IPS-15b (cell line): Measurements from ENCODE around the gene THRB.

Experiments used
- H3K27me3 ChIP-seq: one replicate; pipeline ENCODE4 v1.6.1; 2013; ENCODE audit warnings: low read length; ENCODE audit not compliant: control insufficient read depth, insufficient read depth
- H3K36me3 ChIP-seq: one replicate; pipeline ENCODE4 v1.6.1; 2013; ENCODE audit warnings: low read length; ENCODE audit not compliant: control insufficient read depth, insufficient read depth
- H3K4me1 ChIP-seq: one replicate; pipeline ENCODE4 v1.6.1; 2013; ENCODE audit warnings: mild to moderate bottlenecking, low read length; ENCODE audit not compliant: control insufficient read depth, insufficient read depth
- H3K4me3 ChIP-seq: one replicate; pipeline ENCODE4 v1.5.1; 2013; ENCODE audit warnings: low read depth, low read length
- H3K9ac ChIP-seq: one replicate; pipeline ENCODE4 v1.6.1; 2013; ENCODE audit warnings: low read depth, mild to moderate bottlenecking, low read length
- H3K9me3 ChIP-seq: one replicate; pipeline ENCODE4 v1.6.1; 2013; ENCODE audit warnings: mild to moderate bottlenecking, low read length; ENCODE audit not compliant: control insufficient read depth, insufficient read depth

Gene THRB

GRCh38 chr3:24162929-24163328 lies 331.7 kb downstream of the THRB start:
- Histone ChIP-seq H3K9ac (no peak overlapping the region), H3K9me3 (no peaks in the 10 kb centered on the region), H3K4me3 (no peak overlapping the region), H3K4me1 (peaks cover 16% of the 10 kb centered on the region), H3K27me3 (no peaks in the 10 kb centered on the region), H3K36me3 (no peaks in the 10 kb centered on the region)

DNA sequence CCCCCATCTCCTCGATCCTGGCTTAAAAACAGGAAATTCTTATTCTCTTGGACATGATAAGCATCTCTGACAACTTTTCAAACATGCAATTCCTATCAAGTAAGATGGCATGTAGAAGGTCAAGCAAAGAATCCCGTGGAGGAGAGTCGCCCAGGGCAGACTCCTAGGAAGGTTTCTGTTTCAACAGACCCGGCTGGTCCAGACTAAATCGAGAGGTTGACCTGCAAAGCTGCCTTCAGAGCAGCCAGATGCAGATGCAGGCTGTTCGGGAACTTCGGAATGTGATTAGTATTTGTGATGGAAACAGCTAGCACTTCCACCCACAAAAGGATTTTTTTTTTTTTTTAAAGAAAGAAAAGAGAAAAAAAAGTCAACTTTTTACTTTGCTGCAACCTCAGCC lies 332.8 kb downstream of the THRB start:
- Histone ChIP-seq H3K27me3 (no peaks in the 10 kb centered on the region), H3K9ac (no peak overlapping the region), H3K4me1 (peaks cover 16% of the 10 kb centered on the region), H3K36me3 (no peaks in the 10 kb centered on the region), H3K9me3 (no peaks in the 10 kb centered on the region), H3K4me3 (no peak overlapping the region)

GRCh38 chr3:24160424-24161095 lies 334.1 kb downstream of the THRB start:
- Histone ChIP-seq H3K4me1 (peaks cover 10% of the 10 kb centered on the region), H3K9ac (no peak overlapping the region), H3K9me3 (no peaks in the 10 kb centered on the region), H3K27me3 (no peaks in the 10 kb centered on the region), H3K36me3 (no peaks in the 10 kb centered on the region), H3K4me3 (no peak overlapping the region)

DNA sequence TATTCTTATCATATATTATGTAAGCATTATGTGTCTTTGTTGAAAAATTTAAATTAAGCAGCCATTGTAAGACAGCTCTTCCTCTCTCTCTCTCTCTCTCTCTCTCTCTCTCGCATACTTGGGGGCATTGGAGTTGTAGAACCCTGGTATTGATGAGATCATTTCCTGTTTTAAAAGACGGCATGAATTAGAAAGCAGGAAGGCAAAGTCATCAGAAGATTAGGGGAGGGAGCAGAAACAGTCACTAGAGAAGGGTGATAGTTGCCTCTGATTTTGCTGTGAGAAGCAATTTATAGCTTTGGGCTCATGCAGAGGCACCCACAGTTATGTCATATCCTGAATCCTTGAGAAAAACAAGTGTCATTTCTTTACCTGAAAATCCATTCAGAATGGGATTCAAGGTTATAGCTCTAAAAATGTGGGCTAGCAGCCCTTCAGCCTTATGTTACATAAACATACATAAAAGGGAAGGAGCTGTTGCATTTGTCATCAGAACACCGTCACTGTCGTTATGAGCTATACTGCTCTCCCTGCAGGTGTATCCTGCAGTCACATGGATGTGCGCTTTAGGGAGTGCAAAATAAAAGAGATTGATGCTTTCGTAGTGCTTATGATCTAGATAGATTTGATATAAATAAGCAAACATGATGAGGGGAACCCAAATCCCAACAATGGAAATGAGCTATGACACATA lies 335.7 kb downstream of the THRB start:
- Histone ChIP-seq H3K4me1 (peaks cover 10% of the 10 kb centered on the region), H3K4me3 (no peak overlapping the region), H3K27me3 (no peaks in the 10 kb centered on the region), H3K36me3 (no peaks in the 10 kb centered on the region), H3K9ac (no peak overlapping the region), H3K9me3 (no peaks in the 10 kb centered on the region)

DNA sequence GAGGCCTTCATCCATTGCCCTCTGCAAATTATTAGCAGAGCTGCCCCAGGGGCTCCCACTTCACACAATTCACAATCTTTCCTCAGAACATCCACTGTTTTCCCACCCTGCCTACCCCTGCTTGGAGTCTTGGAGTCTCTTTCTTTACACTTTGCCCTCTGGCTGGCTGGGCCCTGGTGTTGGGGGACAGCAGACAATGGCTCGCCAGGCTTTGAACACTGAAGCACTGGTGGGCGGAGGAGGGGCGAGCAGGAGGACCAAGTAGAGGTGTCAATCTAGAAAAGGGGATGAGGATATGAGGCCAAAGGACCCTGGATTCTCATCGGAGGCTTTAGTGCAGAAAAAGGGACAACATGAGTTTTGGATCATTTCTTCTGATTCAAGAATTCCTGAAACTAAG lies 337.5 kb downstream of the THRB start:
- no peak overlapping the region for H3K9ac ChIP-seq
- H3K4me1 ChIP-seq, result peaks cover 7% of the 10 kb centered on the region
- H3K9me3 ChIP-seq, result no peaks in the 10 kb centered on the region
- H3K4me3 ChIP-seq, result no peak overlapping the region
- H3K36me3 ChIP-seq, result no peaks in the 10 kb centered on the region
- no peaks in the 10 kb centered on the region for H3K27me3 ChIP-seq

DNA sequence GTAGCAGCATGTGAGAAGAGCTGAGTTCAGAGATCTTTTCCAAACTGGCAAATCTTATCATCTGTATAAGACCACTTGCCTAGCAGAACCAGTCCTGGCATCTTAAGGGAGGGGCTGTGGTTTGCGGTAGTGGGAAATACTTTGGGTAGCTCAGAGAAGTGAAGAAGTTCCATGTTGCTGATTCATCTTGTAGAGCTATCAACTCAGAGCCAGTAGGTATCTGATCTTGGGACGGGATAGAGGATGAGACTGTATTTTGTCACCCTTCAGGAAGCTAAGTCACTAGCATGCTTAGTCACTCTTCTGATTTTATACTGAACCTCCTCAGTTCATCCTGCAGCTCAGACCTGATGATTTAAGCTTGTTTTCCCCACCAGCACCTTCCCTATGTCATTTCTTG lies 338.2 kb downstream of the THRB start:
- Histone ChIP-seq H3K4me1 (peaks cover 7% of the 10 kb centered on the region), H3K4me3 (no peak overlapping the region), H3K9ac (no peak overlapping the region), H3K9me3 (no peaks in the 10 kb centered on the region), H3K36me3 (no peaks in the 10 kb centered on the region), H3K27me3 (no peaks in the 10 kb centered on the region)

GRCh38 chr3:24155276-24155675 lies 339.4 kb downstream of the THRB start:
- H3K27me3 ChIP-seq, result no peaks in the 10 kb centered on the region
- H3K4me1 ChIP-seq, result no peaks in the 10 kb centered on the region
- no peaks in the 10 kb centered on the region for H3K9me3 ChIP-seq
- no peak overlapping the region for H3K9ac ChIP-seq
- H3K4me3 ChIP-seq, result no peak overlapping the region
- H3K36me3 ChIP-seq, result no peaks in the 10 kb centered on the region

GRCh38 chr3:24154781-24155180 lies 339.9 kb downstream of the THRB start:
- H3K4me1 ChIP-seq, result no peaks in the 10 kb centered on the region
- no peak overlapping the region for H3K9ac ChIP-seq
- no peaks in the 10 kb centered on the region for H3K27me3 ChIP-seq
- H3K4me3 ChIP-seq, result no peak overlapping the region
- H3K9me3 ChIP-seq, result no peaks in the 10 kb centered on the region
- H3K36me3 ChIP-seq, result no peaks in the 10 kb centered on the region

DNA sequence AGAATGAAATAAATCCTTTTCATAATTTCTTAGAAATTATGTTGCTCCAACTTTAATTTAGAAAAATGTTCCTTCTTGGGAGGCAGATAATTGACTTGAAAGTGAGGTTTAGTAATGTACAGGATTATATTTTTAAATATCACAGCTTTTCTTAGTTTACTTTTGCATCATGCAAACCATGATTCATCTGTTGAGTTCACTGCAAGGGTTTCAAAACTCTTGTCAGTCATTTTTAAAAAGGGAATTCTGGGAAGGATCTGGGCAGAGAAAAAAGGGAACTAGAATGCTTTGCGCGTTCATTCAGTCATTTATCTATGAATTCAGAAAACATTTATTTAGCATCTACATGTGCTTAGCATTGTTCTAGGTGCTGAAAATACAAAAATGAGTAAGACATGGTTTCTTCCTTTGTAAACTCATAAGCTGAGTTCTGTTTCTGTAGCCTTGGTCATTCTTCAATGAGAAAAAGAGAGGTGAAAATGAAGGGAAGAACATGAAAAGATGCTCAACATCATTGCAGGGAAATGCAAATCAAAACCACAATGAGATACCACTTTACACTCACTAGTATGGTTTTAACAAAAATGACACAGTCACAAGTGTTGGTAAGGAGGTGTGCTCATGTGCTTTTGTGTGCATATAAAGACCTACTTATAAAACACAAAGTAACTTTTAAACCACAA lies 340.5 kb downstream of the THRB start:
- Histone ChIP-seq H3K27me3 (no peaks in the 10 kb centered on the region), H3K36me3 (no peaks in the 10 kb centered on the region), H3K9me3 (no peaks in the 10 kb centered on the region), H3K4me1 (no peaks in the 10 kb centered on the region), H3K9ac (no peak overlapping the region), H3K4me3 (no peak overlapping the region)

DNA sequence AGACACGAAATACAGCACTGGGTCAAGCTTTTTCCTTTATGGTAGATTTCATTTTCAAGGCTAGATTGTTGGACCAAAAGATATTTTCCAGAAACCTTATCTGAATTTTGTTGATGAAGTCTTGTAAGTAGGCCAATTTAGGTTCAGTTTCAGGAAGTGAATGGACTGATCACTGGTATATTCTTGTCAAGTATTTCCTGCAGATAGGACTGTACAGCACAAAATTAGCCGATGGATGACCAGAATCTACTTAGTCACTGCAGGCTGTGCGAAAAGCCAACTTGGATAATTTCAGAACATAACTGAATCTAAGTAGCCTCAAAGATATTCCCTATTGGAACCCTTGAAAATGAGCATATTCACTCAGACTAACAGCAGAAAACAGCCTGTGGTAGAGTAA lies 343.1 kb downstream of the THRB start:
- no peaks in the 10 kb centered on the region for H3K27me3 ChIP-seq

DNA sequence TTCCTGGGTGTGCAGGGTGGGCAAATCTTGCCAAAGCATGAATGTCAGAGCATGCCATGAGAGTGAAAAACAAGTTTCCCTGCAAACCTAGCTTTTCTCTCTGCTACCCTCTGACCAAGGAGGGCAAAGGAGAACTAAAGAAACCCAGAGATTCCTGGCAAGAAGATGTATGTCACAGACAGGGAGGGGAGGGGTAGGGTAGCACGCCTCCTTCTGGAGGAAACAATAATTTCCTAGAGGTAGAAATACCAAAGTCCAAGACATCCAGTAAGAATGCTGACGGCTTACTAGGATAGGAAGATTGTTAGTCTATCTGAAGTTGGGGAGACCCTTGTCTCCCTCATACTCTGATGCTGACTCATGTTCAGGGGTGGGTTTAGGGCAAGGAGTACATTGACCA lies 345.6 kb downstream of the THRB start:
- Histone ChIP-seq H3K4me1 (no peaks in the 10 kb centered on the region), H3K9me3 (no peaks in the 10 kb centered on the region), H3K4me3 (no peak overlapping the region), H3K27me3 (no peaks in the 10 kb centered on the region), H3K9ac (no peak overlapping the region), H3K36me3 (no peaks in the 10 kb centered on the region)

More for the DNA sequence above, 343.1 kb downstream of the THRB start:
- Histone ChIP-seq H3K9ac (no peak overlapping the region), H3K4me3 (no peak overlapping the region), H3K36me3 (no peaks in the 10 kb centered on the region), H3K9me3 (no peaks in the 10 kb centered on the region), H3K4me1 (no peaks in the 10 kb centered on the region)
